ENCODE results near the gene TLCD3A.
A peak's percentile ranks its signal among the peaks of the same experiment; 100 is the strongest.
"Not testable (repeated sequence)": the region's sequence is repeated elsewhere in the genome, so short reads cannot be mapped to it uniquely, and the experiment has no call there.

Gene TLCD3A

DNA sequence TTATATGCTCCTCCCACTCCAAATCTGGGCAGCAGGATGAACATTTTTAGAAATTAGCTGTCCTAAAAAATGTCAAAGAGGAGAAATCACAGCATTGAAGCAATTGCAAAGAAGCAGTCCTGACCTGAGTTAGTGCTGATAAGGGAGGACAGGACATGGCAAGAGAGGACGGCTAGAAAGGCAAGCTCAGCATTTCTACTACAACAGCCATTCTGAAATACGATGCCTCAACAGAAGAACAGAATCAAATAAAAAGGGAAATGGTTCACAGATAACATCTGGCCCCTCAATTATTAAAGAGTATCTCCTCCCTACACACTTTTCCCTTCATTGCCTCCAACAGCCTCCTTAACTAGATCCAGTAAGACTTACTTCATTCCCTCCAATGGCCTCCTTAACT lies 36.0 kb upstream of the TLCD3A start:
- in situ Hi-C loops (cut with HindIII; ENCODE audit: low pct_ligation_motif_present, low sequenced_read_pairs) = loop anchor here (10.0 kb wide), 1 partner anchor 142 kb away; no protein-coding TSS in a partner anchor
- Histone ChIP-seq H3K4me3 (ENCODE audit: low read depth, low read length) (no peak overlapping the region), H3K27me3 (replicated peaks) (no peaks in the 10 kb centered on the region), H3K36me3 (replicated peaks) (peaks cover 17% of the 10 kb centered on the region), H3K27ac (no peak overlapping the region)
- no peak for DNase-seq
- TF ChIP-seq, protein P1, sequence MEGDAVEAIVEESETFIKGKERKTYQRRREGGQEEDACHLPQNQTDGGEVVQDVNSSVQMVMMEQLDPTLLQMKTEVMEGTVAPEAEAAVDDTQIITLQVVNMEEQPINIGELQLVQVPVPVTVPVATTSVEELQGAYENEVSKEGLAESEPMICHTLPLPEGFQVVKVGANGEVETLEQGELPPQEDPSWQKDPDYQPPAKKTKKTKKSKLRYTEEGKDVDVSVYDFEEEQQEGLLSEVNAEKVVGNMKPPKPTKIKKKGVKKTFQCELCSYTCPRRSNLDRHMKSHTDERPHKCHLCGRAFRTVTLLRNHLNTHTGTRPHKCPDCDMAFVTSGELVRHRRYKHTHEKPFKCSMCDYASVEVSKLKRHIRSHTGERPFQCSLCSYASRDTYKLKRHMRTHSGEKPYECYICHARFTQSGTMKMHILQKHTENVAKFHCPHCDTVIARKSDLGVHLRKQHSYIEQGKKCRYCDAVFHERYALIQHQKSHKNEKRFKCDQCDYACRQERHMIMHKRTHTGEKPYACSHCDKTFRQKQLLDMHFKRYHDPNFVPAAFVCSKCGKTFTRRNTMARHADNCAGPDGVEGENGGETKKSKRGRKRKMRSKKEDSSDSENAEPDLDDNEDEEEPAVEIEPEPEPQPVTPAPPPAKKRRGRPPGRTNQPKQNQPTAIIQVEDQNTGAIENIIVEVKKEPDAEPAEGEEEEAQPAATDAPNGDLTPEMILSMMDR (IDR thresholded peaks at IDR 0.05; ENCODE audit: low read depth, low read length, missing control alignments) = no peak

DNA sequence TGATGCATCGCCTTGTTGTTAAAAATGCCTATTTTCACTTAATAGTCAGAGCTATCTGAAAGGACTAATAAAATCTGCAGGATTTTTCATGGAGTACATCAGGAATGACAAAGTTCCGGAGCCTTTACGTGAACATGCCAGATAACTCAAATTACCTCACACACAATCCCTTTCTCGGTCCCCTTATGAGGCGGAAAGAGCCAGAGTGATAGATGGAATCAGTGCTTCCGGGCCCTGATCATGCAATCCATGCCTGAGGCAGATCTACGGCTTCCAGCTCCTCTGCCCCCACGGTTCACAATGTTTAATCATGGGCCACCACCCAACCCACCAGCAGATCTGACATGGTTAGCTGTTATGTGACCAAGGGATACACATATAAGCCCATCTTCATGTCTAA lies 34.7 kb upstream of the TLCD3A start:
- no peak overlapping the region for H3K27ac ChIP-seq
- TF ChIP-seq, protein P1 (IDR thresholded peaks at IDR 0.05; ENCODE audit: low read depth, low read length, missing control alignments) = no peak
- H3K27me3 ChIP-seq (replicated peaks) = no peaks in the 10 kb centered on the region
- no peak for DNase-seq
- in situ Hi-C loops (cut with HindIII; ENCODE audit: low pct_ligation_motif_present, low sequenced_read_pairs) = loop anchor here (10.0 kb wide), 1 partner anchor 143 kb away; no protein-coding TSS in a partner anchor
- H3K36me3 ChIP-seq (replicated peaks) = peaks cover 17% of the 10 kb centered on the region
- no peak overlapping the region for H3K4me3 ChIP-seq (ENCODE audit: low read depth, low read length)

DNA sequence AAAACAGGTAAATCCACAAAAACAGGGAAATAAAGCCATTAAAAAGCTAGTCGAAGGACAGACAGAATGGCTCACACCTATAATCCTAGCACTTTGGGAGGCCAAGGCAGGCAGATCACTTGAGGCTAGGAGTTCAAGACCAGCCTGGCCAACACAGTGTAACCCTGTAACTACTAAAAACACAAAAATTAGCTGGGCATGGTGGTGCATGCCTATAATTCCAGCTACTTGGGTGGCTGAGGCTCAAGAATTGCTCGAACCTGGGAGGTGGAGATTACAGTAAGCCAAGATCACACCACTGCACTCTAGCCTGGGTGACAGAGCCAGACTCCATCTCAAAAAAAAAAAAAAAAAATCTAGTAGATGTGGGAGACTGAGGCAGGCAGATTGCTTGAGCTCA lies 34.3 kb upstream of the TLCD3A start:
- H3K27me3 ChIP-seq (replicated peaks); H3K4me3 ChIP-seq (ENCODE audit: low read depth, low read length); H3K27ac ChIP-seq; DNase-seq: not testable (repeated sequence)
- H3K36me3 ChIP-seq (replicated peaks) = peaks cover 17% of the 10 kb centered on the region
- in situ Hi-C loops (cut with HindIII; ENCODE audit: low pct_ligation_motif_present, low sequenced_read_pairs) = loop anchor here (10.0 kb wide), 1 partner anchor 143 kb away; no protein-coding TSS in a partner anchor

DNA sequence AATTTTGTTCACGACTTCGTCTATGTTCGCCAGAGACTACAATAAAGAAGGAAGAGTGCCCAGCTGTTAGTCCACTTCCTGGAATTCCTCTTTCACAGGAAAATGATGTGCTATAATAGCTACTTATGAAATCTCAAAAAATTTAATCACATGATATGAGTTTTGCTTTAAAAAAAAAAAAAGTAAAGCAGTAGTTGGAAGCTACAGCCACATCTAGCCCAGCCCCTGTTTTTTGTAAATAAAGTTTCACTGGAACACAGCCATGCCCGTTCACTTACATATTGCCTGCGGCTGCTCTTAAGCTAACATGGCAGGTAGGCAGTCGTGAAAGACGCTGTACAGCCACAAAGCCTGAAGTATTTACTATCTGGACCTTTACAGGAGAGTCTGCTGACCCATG lies 33.1 kb upstream of the TLCD3A start:
- TF ChIP-seq, protein P1 (IDR thresholded peaks at IDR 0.05; ENCODE audit: low read depth, low read length, missing control alignments) = no peak
- Histone ChIP-seq H3K36me3 (replicated peaks) (peaks cover 17% of the 10 kb centered on the region), H3K27me3 (replicated peaks) (no peaks in the 10 kb centered on the region), H3K4me3 (ENCODE audit: low read depth, low read length) (no peak overlapping the region), H3K27ac (no peak overlapping the region)
- no peak for DNase-seq
- in situ Hi-C loops (cut with HindIII; ENCODE audit: low pct_ligation_motif_present, low sequenced_read_pairs) = loop anchor here (10.0 kb wide), 1 partner anchor 145 kb away; no protein-coding TSS in a partner anchor

DNA sequence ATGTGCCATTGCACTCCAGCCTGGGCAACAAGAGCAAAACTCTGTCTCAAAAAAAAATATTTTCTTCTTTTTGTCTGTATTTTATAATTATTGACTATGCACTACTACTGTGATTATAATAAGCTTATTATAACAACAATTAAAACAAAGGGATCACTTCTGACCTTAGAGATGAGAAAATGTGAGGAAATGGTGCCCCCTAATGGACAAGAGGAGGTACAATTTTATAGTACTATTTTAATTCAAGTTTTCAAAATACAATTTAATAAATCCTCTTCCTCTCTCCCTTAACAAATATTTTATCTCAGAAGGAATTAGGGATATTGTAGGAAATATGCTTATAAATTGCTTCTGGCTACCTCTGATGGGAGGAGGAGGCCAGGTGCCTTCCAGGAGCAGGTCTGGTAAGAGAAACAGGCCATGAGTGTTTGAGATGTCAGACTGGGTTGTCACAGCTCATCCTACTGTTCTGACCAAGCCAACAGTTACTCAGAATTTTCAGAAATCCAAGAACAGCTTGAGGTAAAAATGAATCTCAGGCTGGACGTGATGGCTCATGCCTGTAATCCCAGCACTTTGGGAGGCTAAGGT lies 31.8 kb upstream of the TLCD3A start:
- Histone ChIP-seq H3K4me3 (ENCODE audit: low read depth, low read length) (no peak overlapping the region), H3K27me3 (replicated peaks) (no peaks in the 10 kb centered on the region), H3K36me3 (replicated peaks) (peaks cover 12% of the 10 kb centered on the region), H3K27ac (no peak overlapping the region)
- DNase-seq = no peak
- in situ Hi-C loops (cut with HindIII; ENCODE audit: low pct_ligation_motif_present, low sequenced_read_pairs) = no loop called here
- TF ChIP-seq, protein P1 (IDR thresholded peaks at IDR 0.05; ENCODE audit: low read depth, low read length, missing control alignments) = peak; percentile 46

DNA sequence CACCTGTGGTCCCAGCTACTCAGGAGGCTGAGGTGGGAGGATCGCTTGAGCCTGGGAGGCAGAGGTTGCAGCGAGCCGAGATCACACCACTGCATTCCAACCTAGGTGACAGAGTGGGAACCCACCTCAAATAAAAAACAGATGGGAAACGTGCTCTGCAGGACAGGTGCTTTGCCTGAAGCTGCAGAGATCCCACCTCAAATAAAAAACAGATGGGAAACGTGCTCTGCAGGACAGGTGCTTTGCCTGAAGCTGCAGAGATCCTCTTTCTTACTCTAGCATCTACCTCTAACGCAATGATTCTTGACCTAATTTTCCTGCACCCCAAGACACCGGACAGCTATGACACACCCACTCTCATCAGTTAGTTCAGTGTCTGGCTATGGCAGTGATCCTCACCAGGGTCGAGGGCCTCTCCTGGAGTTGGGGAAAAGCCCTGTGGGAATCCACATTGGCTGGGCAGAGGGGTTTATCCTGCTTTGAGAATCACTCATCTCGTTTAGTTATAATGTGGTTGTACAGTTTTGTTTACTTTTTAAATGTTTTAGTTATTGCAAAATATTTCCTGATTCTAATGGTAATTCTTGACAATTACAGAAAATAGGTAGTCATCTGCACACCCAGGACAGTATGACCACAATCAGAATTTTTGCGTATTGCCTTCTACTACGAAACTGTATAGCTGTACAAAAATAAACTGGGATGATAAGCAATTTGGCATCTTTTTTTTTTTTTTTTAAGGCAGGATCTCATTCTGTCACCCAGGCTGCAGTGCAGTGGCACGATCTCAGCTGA lies 29.1 kb upstream of the TLCD3A start:
- H3K36me3 ChIP-seq (replicated peaks) = peaks cover 8% of the 10 kb centered on the region
- DNase-seq = no peak
- TF ChIP-seq, protein P1 (IDR thresholded peaks at IDR 0.05; ENCODE audit: low read depth, low read length, missing control alignments) = no peak

More for the DNA sequence above, 29.1 kb upstream of the TLCD3A start:
- Histone ChIP-seq H3K27ac (no peak overlapping the region), H3K27me3 (replicated peaks) (no peaks in the 10 kb centered on the region), H3K4me3 (ENCODE audit: low read depth, low read length) (no peak overlapping the region)
- in situ Hi-C loops (cut with HindIII; ENCODE audit: low pct_ligation_motif_present, low sequenced_read_pairs) = no loop called here

All from brain microvascular endothelial cell (primary cell).